ENCODE data around the gene SCN5A.
A peak's percentile ranks its signal among the peaks of the same experiment; 100 is the strongest.

The SCN5A gene

GRCh38 chr3:38534604-38535003 is 114.9 kb downstream of the SCN5A start:
- DNase-seq (ENCODE audit: low read depth): no peak
- TF ChIP-seq MYC (IDR thresholded peaks at IDR 0.05; ENCODE audit: low read depth, low read length) (no peak), POLR2A (IDR thresholded peaks at IDR 0.05; ENCODE audit: extremely low read depth, insufficient read length) (no peak)
- H3K4me3 ChIP-seq (ENCODE audit: low read depth, low read length): no peak overlapping the region

- no peak for TF ChIP-seq MAX (IDR thresholded peaks at IDR 0.05; ENCODE audit: low read depth, low read length)
- TF ChIP-seq POLR2A (IDR thresholded peaks at IDR 0.05; ENCODE audit: extremely low read depth, insufficient read length): no peak
- no peak for TF ChIP-seq CTCF (IDR thresholded peaks at IDR 0.05; ENCODE audit: low read depth, low read length)
- TF ChIP-seq MYC (IDR thresholded peaks at IDR 0.05; ENCODE audit: low read depth, low read length): no peak
- no peak for DNase-seq (ENCODE audit: low read depth)
- H3K4me3 ChIP-seq (ENCODE audit: low read depth, low read length): no peak overlapping the region
Observed at GRCh38 chr3:38534180-38534579, 115.3 kb downstream of the SCN5A start.

- TF ChIP-seq MAX (IDR thresholded peaks at IDR 0.05; ENCODE audit: low read depth, low read length) (no peak), MYC (IDR thresholded peaks at IDR 0.05; ENCODE audit: low read depth, low read length) (no peak), CTCF (IDR thresholded peaks at IDR 0.05; ENCODE audit: low read depth, low read length) (no peak), POLR2A (IDR thresholded peaks at IDR 0.05; ENCODE audit: extremely low read depth, insufficient read length) (no peak)
- no peak overlapping the region for H3K4me3 ChIP-seq (ENCODE audit: low read depth, low read length)
- DNase-seq (ENCODE audit: low read depth): no peak
Observed at GRCh38 chr3:38533285-38533976, 116.1 kb downstream of the SCN5A start.

GRCh38 chr3:38532529-38532928 is 117.0 kb downstream of the SCN5A start:
- H3K4me3 ChIP-seq (ENCODE audit: low read depth, low read length): no peak overlapping the region
- TF ChIP-seq MYC (IDR thresholded peaks at IDR 0.05; ENCODE audit: low read depth, low read length) (no peak), POLR2A (IDR thresholded peaks at IDR 0.05; ENCODE audit: extremely low read depth, insufficient read length) (no peak), MAX (IDR thresholded peaks at IDR 0.05; ENCODE audit: low read depth, low read length) (no peak), CTCF (IDR thresholded peaks at IDR 0.05; ENCODE audit: low read depth, low read length) (no peak)

GRCh38 chr3:38528457-38528856 is 121.0 kb downstream of the SCN5A start:
- H3K4me3 ChIP-seq (ENCODE audit: low read depth, low read length): no peak overlapping the region
- TF ChIP-seq CTCF (IDR thresholded peaks at IDR 0.05; ENCODE audit: low read depth, low read length): peak; percentile 13
- TF ChIP-seq POLR2A (IDR thresholded peaks at IDR 0.05; ENCODE audit: extremely low read depth, insufficient read length): no peak
- no peak for TF ChIP-seq MYC (IDR thresholded peaks at IDR 0.05; ENCODE audit: low read depth, low read length)
- peak; percentile 38 for DNase-seq (ENCODE audit: low read depth)

More at GRCh38 chr3:38532529-38532928, 117.0 kb downstream of the SCN5A start:
- no peak for DNase-seq (ENCODE audit: low read depth)

GRCh38 chr3:38526792-38527191 is 122.7 kb downstream of the SCN5A start:
- H3K4me3 ChIP-seq (ENCODE audit: low read depth, low read length): no peak overlapping the region
- no peak for TF ChIP-seq CTCF (IDR thresholded peaks at IDR 0.05; ENCODE audit: low read depth, low read length)
- TF ChIP-seq POLR2A (IDR thresholded peaks at IDR 0.05; ENCODE audit: extremely low read depth, insufficient read length): no peak
- TF ChIP-seq MYC (IDR thresholded peaks at IDR 0.05; ENCODE audit: low read depth, low read length): no peak

More at GRCh38 chr3:38526792-38527191, 122.7 kb downstream of the SCN5A start:
- no peak for DNase-seq (ENCODE audit: low read depth)
